HL-60 (cell line): ENCODE results near the gene PCED1B.

ENCODE experiments used
- CTCF ChIP-seq: IDR thresholded peaks from one replicate; pipeline ENCODE4 v1.5.1; 2011; ENCODE audit warnings: low read length, control low read depth, inconsistent platforms; ENCODE audit not compliant: insufficient read depth
- GABPA ChIP-seq: IDR thresholded peaks from 2 replicates; pipeline ENCODE4 v1.6.1; 2012; ENCODE audit warnings: low read depth
- POLR2AphosphoS5 ChIP-seq: IDR thresholded peaks from 2 replicates; pipeline ENCODE4 v1.6.1; 2012; ENCODE audit warnings: low read depth
- REST ChIP-seq: IDR thresholded peaks from 2 replicates; pipeline ENCODE4 v1.6.1; 2012; ENCODE audit warnings: low read depth; ENCODE audit not compliant: insufficient replicate concordance
- SPI1 ChIP-seq: IDR thresholded peaks from 2 replicates; pipeline ENCODE4 v1.6.1; 2012; ENCODE audit warnings: low read depth, mild to moderate bottlenecking, borderline replicate concordance

DNA sequence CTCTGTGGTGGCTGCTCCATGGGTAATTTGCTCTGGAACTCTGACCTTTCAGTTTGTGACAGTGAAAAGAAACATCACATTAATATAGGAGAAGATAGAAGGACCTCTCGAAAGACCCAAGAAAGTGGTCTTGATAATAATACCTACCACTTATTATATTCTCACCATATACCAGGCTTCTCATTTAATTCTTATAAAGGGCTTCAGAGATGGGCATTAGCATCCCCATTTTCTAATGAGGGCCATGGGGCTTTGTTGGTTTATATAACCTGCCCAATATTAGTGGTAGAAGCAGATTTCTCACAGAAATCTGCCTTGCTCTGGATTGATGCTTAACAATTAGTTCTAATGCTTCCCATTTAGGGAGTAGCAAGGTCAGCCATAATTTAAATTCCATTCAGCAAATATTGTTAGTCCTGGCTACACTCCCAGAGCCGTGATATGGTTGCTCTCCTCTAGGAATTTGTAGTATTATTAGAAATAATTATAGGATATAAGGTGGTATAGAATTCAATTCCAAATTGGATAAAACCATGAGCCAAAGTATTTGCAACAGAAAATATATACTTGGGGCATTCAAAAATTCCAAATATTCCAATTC, 7.8 kb downstream of the PCED1B start:
- TF ChIP-seq CTCF (no peak), REST (no peak), POLR2AphosphoS5 (no peak), GABPA (no peak), SPI1 (no peak)
